Measurements from ENCODE around the gene SAPCD1. TPM values are rescaled to one million over a fixed set of nuclear protein-coding genes. Genes with fewer than 3 reads are reported as not detected.
A peak's percentile ranks its signal among the peaks of the same experiment; 100 is the strongest.

SAPCD1 gene
- total RNA-seq, 1 experiment from 2014 or later, result 13.7 TPM

GRCh38 chr6:31752739-31753319 is 9.6 kb upstream of the SAPCD1 start:
- TF ChIP-seq TEAD4 (CRISPR knock-in tag; IDR thresholded peaks at IDR 0.05), result no peak
- no peak for TF ChIP-seq PRRX2 (CRISPR knock-in tag; IDR thresholded peaks at IDR 0.05)
- TF ChIP-seq CREM (CRISPR knock-in tag; IDR thresholded peaks at IDR 0.05), result no peak
- TF ChIP-seq NR3C1 (CRISPR knock-in tag; conservative IDR thresholded peaks at IDR 0.05; ENCODE audit: low read depth), result no peak
- TF ChIP-seq SMAD4 (CRISPR knock-in tag; IDR thresholded peaks at IDR 0.05), result no peak
- no peak for TF ChIP-seq CBFB (CRISPR knock-in tag; IDR thresholded peaks at IDR 0.05; ENCODE audit: low read depth)
- TF ChIP-seq NFE2L1 (CRISPR knock-in tag; IDR thresholded peaks at IDR 0.05), result no peak
- TF ChIP-seq CDX4 (CRISPR knock-in tag; IDR thresholded peaks at IDR 0.05; ENCODE audit: borderline replicate concordance), result no peak
- TF ChIP-seq NR2C2 (CRISPR knock-in tag; IDR thresholded peaks at IDR 0.05), result no peak
- no peak for TF ChIP-seq ATF3 (CRISPR knock-in tag; conservative IDR thresholded peaks at IDR 0.05)
- TF ChIP-seq GTF2I (CRISPR knock-in tag; conservative IDR thresholded peaks at IDR 0.05), result no peak
- Mint-ChIP-seq H3K4me1 (no peaks in the 10 kb centered on the region), H3K27ac (peak overlapping the region; percentile 12; the same call in 1 of the 2 replicates), H3K9me3 (no peaks in the 10 kb centered on the region), H3K36me3 (peaks cover 7% of the 10 kb centered on the region), H3K4me3 (no peak overlapping the region), H3K27me3 (ENCODE audit: low read depth) (no peaks in the 10 kb centered on the region)
- DNase-seq (ENCODE audit: low spot score) (no peak), ATAC-seq (no peak)
- ChIA-PET CTCF (interaction anchor here (0.5 to 3.0 kb wide), 5 partner anchors 13 to 70 kb away, joined by 3 to 14 read pairs (median 3); no protein-coding TSS in a partner anchor), POLR2A (interaction anchor here (1.7 kb wide), 2 partner anchors 10 to 17 kb away, joined by 3 read pairs; partner anchors contain the start of gene CLIC1)

- peaks cover 22% of the 10 kb centered on the region for H3K36me3 Mint-ChIP-seq
- no peak for DNase-seq (ENCODE audit: low spot score)
- no peak for ATAC-seq
- no peak for TF ChIP-seq TP53 (CRISPR knock-in tag; IDR thresholded peaks at IDR 0.05)
- TF ChIP-seq SMAD3 (CRISPR knock-in tag; IDR thresholded peaks at IDR 0.05; ENCODE audit: borderline replicate concordance), result no peak
- TF ChIP-seq PRDM15 (CRISPR knock-in tag; IDR thresholded peaks at IDR 0.05), result no peak
- no peak for TF ChIP-seq ATF6 (CRISPR knock-in tag; IDR thresholded peaks at IDR 0.05)
- TF ChIP-seq TCF7 (CRISPR knock-in tag; IDR thresholded peaks at IDR 0.05; ENCODE audit: low read depth), result no peak
- no peak for TF ChIP-seq SMAD4 (CRISPR knock-in tag; IDR thresholded peaks at IDR 0.05)
- no peak for TF ChIP-seq ZBTB21 (CRISPR knock-in tag; IDR thresholded peaks at IDR 0.05; ENCODE audit: borderline replicate concordance)
- TF ChIP-seq RORB (CRISPR knock-in tag; IDR thresholded peaks at IDR 0.05), result no peak
- TF ChIP-seq ZNF671 (CRISPR knock-in tag; IDR thresholded peaks at IDR 0.05), result no peak
- no peak for TF ChIP-seq USF2 (CRISPR knock-in tag; IDR thresholded peaks at IDR 0.05)
- TF ChIP-seq ESRRA (CRISPR knock-in tag; IDR thresholded peaks at IDR 0.05; ENCODE audit: borderline replicate concordance), result no peak
- CTCF ChIA-PET, result interaction anchor here (1.4 to 2.2 kb wide), 2 partner anchors 11 to 69 kb away, joined by 4 to 8 read pairs; no protein-coding TSS in a partner anchor
- no peaks in the 10 kb centered on the region for H3K9me3 Mint-ChIP-seq
- no peak overlapping the region for H3K4me3 Mint-ChIP-seq
- POLR2A ChIA-PET, result no interaction called here
- peaks cover 3% of the 10 kb centered on the region for H3K4me1 Mint-ChIP-seq
- no peak overlapping the region; the same call in 1 of the 2 replicates for H3K27ac Mint-ChIP-seq
- no peaks in the 10 kb centered on the region for H3K27me3 Mint-ChIP-seq (ENCODE audit: low read depth)
These were observed 4.2 kb upstream of the SAPCD1 start for GRCh38 chr6:31758281-31758680.
